A673 (cell line): Measurements from ENCODE around the gene TSPYL6. TPM values are rescaled to one million over a fixed set of nuclear protein-coding genes. Genes with fewer than 3 reads are reported as not detected.

ENCODE experiments used
- BruUV-seq: library from RNA; stranded (reverse); fragments of 400-500 nt; replicated peaks from 2 replicates; lab custom pipeline; 2021; lab: Mats Ljungman, UMichigan
- CTCF ChIA-PET: fragments of 300-600 bp; sonication (Branson Sonifier 250); formaldehyde crosslinking; loops from one replicate; lab custom pipeline; 2022; ENCODE audit warnings: antibody characterized with exemption; lab: Charles Lee
- POLR2A ChIA-PET: fragments of 300-600 bp; sonication (Branson Sonifier 250); formaldehyde crosslinking; loops from one replicate; lab custom pipeline; 2022; ENCODE audit warnings: antibody characterized with exemption; ENCODE audit not compliant: low non-redundant PET; lab: Charles Lee
- DNase-seq: peaks from one replicate; pipeline ENCODE4 v3.0.0-alpha.2; 2015; ENCODE audit warnings: low spot score
- H3K27ac ChIP-seq: fragments of 200-600 bp; sonication (generic); 2 replicates; pipeline ENCODE4 v1.5.1; 2016; ENCODE audit warnings: mixed run types, low read depth, mild to moderate bottlenecking, mixed read lengths, antibody characterized with exemption, low read length; ENCODE audit not compliant: poor library complexity, severe bottlenecking
- H3K27me3 ChIP-seq: fragments of 200-600 bp; sonication (generic); replicated peaks from 2 replicates; pipeline ENCODE4 v1.6.1; 2017; ENCODE audit warnings: mixed run types, low read depth, mild to moderate bottlenecking, mixed read lengths, antibody characterized with exemption, low read length; ENCODE audit not compliant: insufficient read depth, poor library complexity
- H3K36me3 ChIP-seq: fragments of 200-600 bp; sonication (generic); 2 replicates; pipeline ENCODE4 v1.6.1; 2016; ENCODE audit warnings: mixed run types, mild to moderate bottlenecking, mixed read lengths, antibody characterized with exemption, low read length; ENCODE audit not compliant: insufficient read depth, poor library complexity, severe bottlenecking
- H3K4me1 ChIP-seq: fragments of 200-600 bp; sonication (generic); 2 replicates; pipeline ENCODE4 v1.6.1; 2017; ENCODE audit warnings: mixed run types, mild to moderate bottlenecking, mixed read lengths, antibody characterized with exemption, low read length; ENCODE audit not compliant: insufficient read depth, poor library complexity, severe bottlenecking
- H3K4me3 ChIP-seq: fragments of 200-600 bp; sonication (generic); 2 replicates; pipeline ENCODE4 v1.5.1; 2016; ENCODE audit warnings: low read depth, mixed run types, mild to moderate bottlenecking, mixed read lengths, low read length; ENCODE audit not compliant: poor library complexity, severe bottlenecking
- H3K9me3 ChIP-seq: fragments of 200-600 bp; sonication (generic); 2 replicates; pipeline ENCODE4 v1.6.1; 2016; ENCODE audit warnings: mixed run types, low read depth, mild to moderate bottlenecking, mixed read lengths, antibody characterized with exemption, low read length; ENCODE audit not compliant: poor library complexity, severe bottlenecking
- EZH2 ChIP-seq: fragments of 200-600 bp; sonication (generic); IDR thresholded peaks from 2 replicates; pipeline ENCODE4 v1.6.1; 2017; ENCODE audit warnings: borderline replicate concordance, low read depth, mild to moderate bottlenecking, mixed read lengths, antibody characterized with exemption, low read length; ENCODE audit not compliant: poor library complexity, severe bottlenecking
- intact Hi-C: fragments of 100-400 bp; cut with micrococcal nuclease; formaldehyde crosslinking; loops from one replicate; pipeline ENCODE4 v1.10.0; 2022; ENCODE audit not compliant: unreplicated experiment
- total RNA-seq: library from RNA; stranded (reverse); gene quantifications from 2 replicates; pipeline ENCODE4 v1.2.3, GENCODE V29; 2021
- TF ChIP-seq, protein P1 (sequence below): fragments of 300-800, 200-600 bp; sonication (generic); conservative IDR thresholded peaks from 2 replicates; pipeline ENCODE4 v1.5.1; 2017; ENCODE audit warnings: low read depth, mild to moderate bottlenecking, antibody characterized with exemption, low read length, moderate library complexity, mixed read lengths

The TSPYL6 gene
- total RNA-seq, 1 experiment from 2014 or later, result not detected

DNA sequence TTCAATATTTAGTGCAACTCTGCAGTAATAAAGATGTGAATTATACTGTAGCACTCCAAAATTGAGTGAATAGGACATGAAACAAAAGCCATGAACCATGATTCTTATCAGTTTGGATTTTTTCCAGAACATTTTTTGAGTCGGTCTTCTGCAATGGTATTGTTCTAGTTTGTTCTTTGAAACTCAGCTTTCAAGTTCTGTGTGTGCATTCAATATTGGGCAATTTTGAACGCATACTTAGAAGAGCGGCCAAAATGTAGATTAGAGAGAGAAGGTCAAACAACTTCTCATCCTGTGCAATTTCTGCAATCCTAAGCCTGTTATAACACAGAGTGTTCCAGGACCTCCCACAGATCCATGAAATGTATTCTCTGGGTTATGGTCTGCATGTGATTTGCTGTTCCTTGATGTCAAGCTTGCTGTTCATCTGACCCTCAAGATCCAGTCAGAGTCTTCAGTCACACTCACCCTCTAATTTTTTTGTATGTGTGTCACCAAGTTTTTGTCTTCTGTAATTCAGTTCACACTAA is 48.3 kb downstream of the TSPYL6 start:
- intact Hi-C loops, result loop anchor here (5.0 to 10.0 kb wide), 3 partner anchors 250 to 497 kb away; partner anchors contain the start of gene SPTBN1
- no peaks in the 10 kb centered on the region for H3K36me3 ChIP-seq
- BruUV-seq, result no TSS peak
- TF ChIP-seq, protein P1, sequence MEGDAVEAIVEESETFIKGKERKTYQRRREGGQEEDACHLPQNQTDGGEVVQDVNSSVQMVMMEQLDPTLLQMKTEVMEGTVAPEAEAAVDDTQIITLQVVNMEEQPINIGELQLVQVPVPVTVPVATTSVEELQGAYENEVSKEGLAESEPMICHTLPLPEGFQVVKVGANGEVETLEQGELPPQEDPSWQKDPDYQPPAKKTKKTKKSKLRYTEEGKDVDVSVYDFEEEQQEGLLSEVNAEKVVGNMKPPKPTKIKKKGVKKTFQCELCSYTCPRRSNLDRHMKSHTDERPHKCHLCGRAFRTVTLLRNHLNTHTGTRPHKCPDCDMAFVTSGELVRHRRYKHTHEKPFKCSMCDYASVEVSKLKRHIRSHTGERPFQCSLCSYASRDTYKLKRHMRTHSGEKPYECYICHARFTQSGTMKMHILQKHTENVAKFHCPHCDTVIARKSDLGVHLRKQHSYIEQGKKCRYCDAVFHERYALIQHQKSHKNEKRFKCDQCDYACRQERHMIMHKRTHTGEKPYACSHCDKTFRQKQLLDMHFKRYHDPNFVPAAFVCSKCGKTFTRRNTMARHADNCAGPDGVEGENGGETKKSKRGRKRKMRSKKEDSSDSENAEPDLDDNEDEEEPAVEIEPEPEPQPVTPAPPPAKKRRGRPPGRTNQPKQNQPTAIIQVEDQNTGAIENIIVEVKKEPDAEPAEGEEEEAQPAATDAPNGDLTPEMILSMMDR, result no peak
- no peak for TF ChIP-seq EZH2
- H3K27ac ChIP-seq, result peak overlapping the region; percentile 73
- H3K9me3 ChIP-seq, result no peaks in the 10 kb centered on the region
- H3K27me3 ChIP-seq, result no peaks in the 10 kb centered on the region
- peak; percentile 78 for DNase-seq
- peaks cover 32% of the 10 kb centered on the region for H3K4me1 ChIP-seq
- ChIA-PET POLR2A (no interaction called here), CTCF (interaction anchor here (0.7 to 1.7 kb wide), 3 partner anchors 9 to 497 kb away, joined by 3 to 7 read pairs (median 5); no protein-coding TSS in a partner anchor)
- no peak overlapping the region for H3K4me3 ChIP-seq

DNA sequence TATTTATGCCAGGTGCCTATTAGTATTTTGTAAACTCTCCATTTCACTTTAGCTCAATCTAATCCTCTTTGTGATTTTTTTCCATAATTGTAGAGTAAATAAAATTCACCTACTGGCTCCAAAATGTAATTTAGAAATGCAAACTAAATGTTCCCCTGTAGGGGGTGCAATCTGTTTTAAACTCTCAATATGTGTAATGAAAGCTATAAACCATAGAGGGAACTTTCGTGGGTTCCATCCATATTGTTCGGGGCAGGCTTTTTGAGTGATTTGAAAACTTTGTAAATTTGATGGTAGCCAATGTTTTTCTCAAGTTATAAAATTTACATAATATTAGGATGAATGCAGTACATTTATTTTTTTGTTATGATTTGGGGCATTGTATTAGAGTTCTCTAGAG is 49.4 kb downstream of the TSPYL6 start:
- H3K4me1 ChIP-seq, result peaks cover 32% of the 10 kb centered on the region
- no peak overlapping the region for H3K27ac ChIP-seq
- TF ChIP-seq, protein P1, result peak; percentile 70
- TF ChIP-seq EZH2, result no peak
- intact Hi-C loops, result loop anchor here (5.0 to 10.0 kb wide), 3 partner anchors 251 to 498 kb away; partner anchors contain the start of gene SPTBN1
- ChIA-PET CTCF (interaction anchor here (1.7 kb wide), 1 partner anchor 498 kb away, joined by 7 read pairs; no protein-coding TSS in a partner anchor), POLR2A (no interaction called here)
- H3K9me3 ChIP-seq, result no peaks in the 10 kb centered on the region
- H3K27me3 ChIP-seq, result no peaks in the 10 kb centered on the region
- peak; percentile 76 for DNase-seq
- BruUV-seq, result no TSS peak
- no peaks in the 10 kb centered on the region for H3K36me3 ChIP-seq
- no peak overlapping the region for H3K4me3 ChIP-seq

DNA sequence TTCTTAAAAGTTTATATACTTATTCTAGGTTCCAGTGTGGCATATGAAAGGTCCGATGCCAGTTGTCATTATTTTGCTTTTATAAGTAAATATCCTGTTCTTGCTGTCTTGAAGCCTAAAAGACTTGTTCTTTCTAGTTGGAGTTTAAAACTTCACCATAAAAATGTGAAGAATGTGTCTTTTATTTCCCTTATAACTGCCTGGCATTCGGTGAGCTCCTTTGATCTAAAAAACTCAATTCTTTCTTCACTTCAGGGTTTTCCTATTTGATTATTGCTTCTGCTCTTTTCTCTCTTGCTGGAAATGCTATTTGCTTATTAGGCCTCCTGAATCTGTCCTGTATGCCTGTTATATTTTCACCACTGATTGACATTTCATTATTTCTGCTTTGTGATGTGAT is 51.6 kb downstream of the TSPYL6 start:
- intact Hi-C loops, result loop anchor here (10.0 kb wide), 1 partner anchor 500 kb away; no protein-coding TSS in a partner anchor
- H3K27me3 ChIP-seq, result no peaks in the 10 kb centered on the region
- ChIA-PET POLR2A (no interaction called here), CTCF (no interaction called here)
- H3K27ac ChIP-seq, result no peak overlapping the region
- DNase-seq, result no peak
- H3K4me3 ChIP-seq, result no peak overlapping the region
- no TSS peak for BruUV-seq
- TF ChIP-seq EZH2, result no peak
- TF ChIP-seq, protein P1, result no peak
- H3K9me3 ChIP-seq, result no peaks in the 10 kb centered on the region
- H3K36me3 ChIP-seq, result no peaks in the 10 kb centered on the region
- H3K4me1 ChIP-seq, result peaks cover 31% of the 10 kb centered on the region

Other genes starting within 250 kb of the TSPYL6 start
- gene ACYP2, start 140.6 kb downstream of the TSPYL6 start, total RNA-seq, result 6.0 and 10.1 TPM in 2 replicates
- 145 and 146 TPM in 2 replicates for gene SPTBN1, start 200.1 kb upstream of the TSPYL6 start, total RNA-seq